SK-N-MC (cell line): ENCODE data around the gene ZNF17.

Experiments used
- DNase-seq: peaks from one replicate; pipeline ENCODE4 v3.0.0-alpha.2; 2011; ENCODE audit warnings: low read depth, low spot score
- H3K27ac ChIP-seq: fragments of 200-600 bp; sonication (generic); 2 replicates; pipeline ENCODE4 v1.5.1; 2016; ENCODE audit warnings: mixed run types
- H3K36me3 ChIP-seq: fragments of 200-600 bp; sonication (generic); 2 replicates; pipeline ENCODE4 v1.6.1; 2017; ENCODE audit warnings: antibody characterized with exemption, low read length, mixed read lengths; ENCODE audit not compliant: insufficient read depth
- H3K4me3 ChIP-seq: fragments of 200-600 bp; sonication (generic); 2 replicates; pipeline ENCODE4 v1.5.1; 2016
- H3K9ac ChIP-seq: fragments of 200-600 bp; sonication (generic); 2 replicates; pipeline ENCODE4 v1.8.0; 2017; ENCODE audit warnings: mixed run types, mixed read lengths; ENCODE audit not compliant: insufficient read length
- H3K9me3 ChIP-seq: fragments of 200-600 bp; sonication (generic); 2 replicates; pipeline ENCODE4 v1.6.1; 2017; ENCODE audit warnings: low read depth, mild to moderate bottlenecking, antibody characterized with exemption, low read length, moderate library complexity, mixed read lengths
- EZH2 ChIP-seq: fragments of 200-600 bp; sonication (generic); IDR thresholded peaks from one replicate; pipeline ENCODE4 v1.6.1; 2017; ENCODE audit warnings: antibody characterized with exemption
- FOXP2 ChIP-seq: optimal IDR thresholded peaks from 2 replicates; pipeline ENCODE3; 2011; ENCODE audit warnings: mild to moderate bottlenecking, moderate library complexity; ENCODE audit not compliant: insufficient read depth; ENCODE audit errors: extremely low read length, control extremely low read depth
- POLR2AphosphoS5 ChIP-seq: IDR thresholded peaks from 2 replicates; pipeline ENCODE4 v1.6.1; 2012; ENCODE audit warnings: mild to moderate bottlenecking, low read depth, low read length, borderline replicate concordance

Gene ZNF17

GRCh38 chr19:57403737-57404563 is 7.0 kb upstream of the ZNF17 start:
- H3K9ac ChIP-seq: no peak overlapping the region
- no peak for TF ChIP-seq FOXP2
- no peak for TF ChIP-seq POLR2AphosphoS5
- TF ChIP-seq EZH2: no peak

GRCh38 chr19:57406516-57407123 is 4.3 kb upstream of the ZNF17 start:
- no peak overlapping the region for H3K9ac ChIP-seq
- TF ChIP-seq POLR2AphosphoS5 (no peak), FOXP2 (no peak), EZH2 (no peak)
- DNase-seq: no peak

More at GRCh38 chr19:57403737-57404563, 7.0 kb upstream of the ZNF17 start:
- DNase-seq: no peak
- H3K36me3 ChIP-seq: peaks cover 12% of the 10 kb centered on the region
- H3K4me3 ChIP-seq: no peak overlapping the region
- peaks cover 1% of the 10 kb centered on the region; the same call in 1 of the 2 replicates for H3K9me3 ChIP-seq
- H3K27ac ChIP-seq: no peak overlapping the region

GRCh38 chr19:57419439-57419838 is 8.5 kb downstream of the ZNF17 start:
- no peak overlapping the region for H3K4me3 ChIP-seq
- TF ChIP-seq EZH2: no peak
- no peak for TF ChIP-seq FOXP2
- TF ChIP-seq POLR2AphosphoS5: no peak
- H3K9ac ChIP-seq: no peak overlapping the region
- DNase-seq: no peak
- peaks cover 63% of the 10 kb centered on the region for H3K36me3 ChIP-seq
- H3K9me3 ChIP-seq: peaks cover 8% of the 10 kb centered on the region; the same call in 1 of the 2 replicates
- no peak overlapping the region for H3K27ac ChIP-seq

More at GRCh38 chr19:57406516-57407123, 4.3 kb upstream of the ZNF17 start:
- Histone ChIP-seq H3K4me3 (no peak overlapping the region), H3K36me3 (no peaks in the 10 kb centered on the region), H3K27ac (no peak overlapping the region), H3K9me3 (no peaks in the 10 kb centered on the region)

GRCh38 chr19:57421037-57421436 is 10.1 kb downstream of the ZNF17 start:
- H3K27ac ChIP-seq: no peak overlapping the region
- H3K36me3 ChIP-seq: peaks cover 50% of the 10 kb centered on the region
- TF ChIP-seq EZH2 (no peak), POLR2AphosphoS5 (no peak), FOXP2 (no peak)
- no peak overlapping the region for H3K9ac ChIP-seq
- no peak for DNase-seq
- H3K9me3 ChIP-seq: peaks cover 8% of the 10 kb centered on the region; the same call in 1 of the 2 replicates
- H3K4me3 ChIP-seq: no peak overlapping the region

GRCh38 chr19:57434386-57435061 is 23.6 kb downstream of the ZNF17 start:
- H3K9me3 ChIP-seq: 0 out of 2 replicates have a peak, but pooled peaks cover 6% of the 10 kb centered on the region
- DNase-seq: no peak
- peak overlapping the region; percentile 49; the same call in 1 of the 2 replicates for H3K27ac ChIP-seq
- TF ChIP-seq POLR2AphosphoS5 (no peak), FOXP2 (no peak), EZH2 (no peak)
- H3K36me3 ChIP-seq: peaks cover 29% of the 10 kb centered on the region
- peak overlapping the region; percentile 96 for H3K4me3 ChIP-seq
- H3K9ac ChIP-seq: peak overlapping the region; percentile 72

GRCh38 chr19:57435062-57435978 is 24.4 kb downstream of the ZNF17 start, which contains the start of gene ZNF749:
ZNF749 (plus strand) TSS chr19:57435325; CDS start chr19:57435579, 254 bp downstream.
- H3K27ac ChIP-seq: peak within 1 kb of the TSS; percentile 49; the same call in 1 of the 2 replicates

GRCh38 chr19:57436417-57436816 is 25.5 kb downstream of the ZNF17 start:
- no peak for DNase-seq
- no peak for TF ChIP-seq FOXP2
- no peak for TF ChIP-seq POLR2AphosphoS5
- no peak for TF ChIP-seq EZH2
- Histone ChIP-seq H3K4me3 (peak overlapping the region; percentile 96), H3K9ac (peak overlapping the region; percentile 91), H3K36me3 (peaks cover 36% of the 10 kb centered on the region), H3K27ac (no peak overlapping the region), H3K9me3 (0 out of 2 replicates have a peak, but pooled peaks cover 6% of the 10 kb centered on the region)

More at GRCh38 chr19:57435062-57435978, 24.4 kb downstream of the ZNF17 start, which contains the start of gene ZNF749:
- TF ChIP-seq POLR2AphosphoS5 (peak; percentile 88), FOXP2 (no peak)
- Histone ChIP-seq H3K36me3 (peaks cover 34% of the 10 kb centered on the region), H3K9ac (peak within 1 kb of the TSS; percentile 91), H3K4me3 (peak within 1 kb of the TSS; percentile 96), H3K9me3 (0 out of 2 replicates have a peak, but pooled peaks cover 6% of the 10 kb centered on the region)
- DNase-seq: peak; percentile 95
